Measurements from ENCODE around the gene OASL. TPM values are rescaled to one million over a fixed set of nuclear protein-coding genes. Genes with fewer than 3 reads are reported as not detected.

OASL gene
- total and polyA plus RNA-seq, 4 donors: 0.60 to 11.1 (median 9.2) TPM

DNA sequence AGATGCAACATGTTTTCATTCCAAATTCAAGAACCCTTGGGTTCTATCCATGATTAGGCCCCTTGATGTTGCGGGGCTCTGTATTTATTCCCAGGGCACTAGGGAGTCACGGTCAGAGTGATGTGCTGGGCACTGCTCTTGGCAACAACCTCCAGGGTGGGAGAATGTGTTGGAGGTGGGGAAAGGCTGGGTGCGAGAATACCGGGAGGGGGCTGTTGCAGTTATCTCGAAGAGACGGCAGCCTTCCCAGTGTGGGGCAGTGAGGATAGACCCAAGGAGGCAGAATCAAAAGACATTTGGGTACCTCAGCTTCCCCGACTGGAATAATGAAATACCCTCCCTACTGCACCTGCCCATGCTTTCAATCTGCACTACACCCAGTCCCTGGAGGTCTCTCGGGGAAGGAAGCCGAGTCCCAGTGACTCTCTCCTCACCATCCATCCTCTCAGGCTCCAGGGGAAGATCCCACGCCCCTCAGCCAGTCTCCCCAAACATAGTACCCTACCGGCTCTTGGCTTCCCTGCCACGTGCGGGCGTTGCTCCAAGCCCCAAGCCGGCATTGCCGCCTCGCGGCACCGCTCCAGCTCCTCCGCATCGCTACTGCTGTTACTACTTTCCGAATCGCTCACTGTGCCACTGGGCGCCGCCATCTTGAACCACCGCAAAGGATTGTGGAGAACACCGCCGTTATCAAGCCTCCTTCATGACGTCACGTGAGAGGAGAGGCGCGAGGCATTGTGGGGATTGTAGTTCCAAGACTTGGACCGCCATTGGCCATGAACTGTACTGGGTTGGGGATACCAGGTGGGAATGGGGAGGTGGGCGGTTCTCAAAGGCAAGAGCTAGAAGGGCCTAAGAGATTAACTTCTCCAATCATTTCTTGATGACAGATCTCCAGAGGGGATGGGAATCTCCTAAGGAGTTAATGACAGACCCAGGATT, 22.9 kb downstream of the OASL start, which contains the start of gene C12orf43:
Gene C12orf43 (minus strand): TSS at position 663 of the 942 bp plus-strand sequence. CDS start 13 bp downstream, at position 650.
- 1 to 2% methylated on average over 34 of the region's 34 CpGs for whole genome bisulfite sequencing, 2 donors
- peak within 1 kb of the TSS; percentile 98 for H3K4me3 ChIP-seq
- peaks cover 0 to 16% (median 4%) of the 10 kb centered on the region in 4 donors for H3K36me3 ChIP-seq (ENCODE audit: control insufficient read depth in 4 of 4, insufficient read depth in 4 of 4, low read length in 4 of 4)
- H3K4me1 ChIP-seq (ENCODE audit: control insufficient read depth in 5 of 5, insufficient read depth in 5 of 5, low read length in 5 of 5): peaks cover 0 to 9% (median 2%) of the 10 kb centered on the region in 5 donors
- peak within 1 kb of the TSS; percentile 50 to 78 for H3K27ac ChIP-seq (ENCODE audit: low read depth in 1 of 2, low read length in 1 of 2)
- DNase-seq: peak; percentile 93 to 95 (median 95)
- ATAC-seq (ENCODE audit: insufficient read depth, low FRiP score): peak; percentile 96
- peak within 1 kb of the TSS; percentile 75 to 83 for H3K9ac ChIP-seq (ENCODE audit: insufficient read depth in 1 of 2, low read length in 2 of 2)
- no peaks in the 10 kb centered on the region for H3K27me3 ChIP-seq (ENCODE audit: control insufficient read depth in 3 of 3, insufficient read depth in 3 of 3, low read length in 2 of 3)
- TF ChIP-seq, protein P1, sequence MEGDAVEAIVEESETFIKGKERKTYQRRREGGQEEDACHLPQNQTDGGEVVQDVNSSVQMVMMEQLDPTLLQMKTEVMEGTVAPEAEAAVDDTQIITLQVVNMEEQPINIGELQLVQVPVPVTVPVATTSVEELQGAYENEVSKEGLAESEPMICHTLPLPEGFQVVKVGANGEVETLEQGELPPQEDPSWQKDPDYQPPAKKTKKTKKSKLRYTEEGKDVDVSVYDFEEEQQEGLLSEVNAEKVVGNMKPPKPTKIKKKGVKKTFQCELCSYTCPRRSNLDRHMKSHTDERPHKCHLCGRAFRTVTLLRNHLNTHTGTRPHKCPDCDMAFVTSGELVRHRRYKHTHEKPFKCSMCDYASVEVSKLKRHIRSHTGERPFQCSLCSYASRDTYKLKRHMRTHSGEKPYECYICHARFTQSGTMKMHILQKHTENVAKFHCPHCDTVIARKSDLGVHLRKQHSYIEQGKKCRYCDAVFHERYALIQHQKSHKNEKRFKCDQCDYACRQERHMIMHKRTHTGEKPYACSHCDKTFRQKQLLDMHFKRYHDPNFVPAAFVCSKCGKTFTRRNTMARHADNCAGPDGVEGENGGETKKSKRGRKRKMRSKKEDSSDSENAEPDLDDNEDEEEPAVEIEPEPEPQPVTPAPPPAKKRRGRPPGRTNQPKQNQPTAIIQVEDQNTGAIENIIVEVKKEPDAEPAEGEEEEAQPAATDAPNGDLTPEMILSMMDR (IDR thresholded peaks at IDR 0.05; ENCODE audit: control extremely low read depth, extremely low read depth): no peak
- no peaks in the 10 kb centered on the region for H3K9me3 ChIP-seq (ENCODE audit: control insufficient read depth in 4 of 4, insufficient read depth in 3 of 4, low read length in 3 of 4)

DNA sequence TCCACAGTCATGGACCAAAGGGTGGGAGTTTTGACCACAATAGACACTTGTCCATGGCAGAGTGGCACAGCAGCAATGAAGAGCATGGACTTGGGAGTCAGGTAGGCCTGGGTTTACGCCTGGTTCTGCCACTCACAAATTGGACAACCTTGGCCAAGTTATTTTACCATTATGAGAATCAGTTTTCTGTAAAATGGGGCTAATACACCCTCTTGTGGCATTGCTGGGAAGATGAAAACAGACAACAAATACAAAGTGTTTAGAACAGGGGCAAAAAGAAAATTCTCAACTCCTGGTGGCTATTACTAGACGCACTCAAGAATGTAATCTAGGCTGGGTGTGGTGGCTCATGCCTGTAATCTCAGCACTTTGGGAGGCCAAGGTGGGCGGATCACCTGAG, 25.3 kb downstream of the OASL start:
- Histone ChIP-seq H3K9ac (ENCODE audit: insufficient read depth in 1 of 2, low read length in 2 of 2) (no peak overlapping the region), H3K4me1 (ENCODE audit: control insufficient read depth in 5 of 5, insufficient read depth in 5 of 5, low read length in 5 of 5) (peaks cover 0 to 9% (median 2%) of the 10 kb centered on the region in 5 donors), H3K36me3 (ENCODE audit: control insufficient read depth in 4 of 4, insufficient read depth in 4 of 4, low read length in 4 of 4) (peaks cover 10 to 31% (median 16%) of the 10 kb centered on the region in 4 donors), H3K4me3 (no peak overlapping the region), H3K9me3 (ENCODE audit: control insufficient read depth in 4 of 4, insufficient read depth in 3 of 4, low read length in 3 of 4) (peaks cover 0 to 2% (median 0%) of the 10 kb centered on the region in 4 donors), H3K27me3 (ENCODE audit: control insufficient read depth in 3 of 3, insufficient read depth in 3 of 3, low read length in 2 of 3) (no peaks in the 10 kb centered on the region), H3K27ac (ENCODE audit: low read depth in 1 of 2, low read length in 1 of 2) (no peak overlapping the region)
- WGBS, 2 donors: 88 to 96% methylated on average over 3 of the region's 3 CpGs
- TF ChIP-seq, protein P1 (IDR thresholded peaks at IDR 0.05; ENCODE audit: control extremely low read depth, extremely low read depth): no peak
- no peak for DNase-seq
- ATAC-seq (ENCODE audit: insufficient read depth, low FRiP score): no peak

DNA sequence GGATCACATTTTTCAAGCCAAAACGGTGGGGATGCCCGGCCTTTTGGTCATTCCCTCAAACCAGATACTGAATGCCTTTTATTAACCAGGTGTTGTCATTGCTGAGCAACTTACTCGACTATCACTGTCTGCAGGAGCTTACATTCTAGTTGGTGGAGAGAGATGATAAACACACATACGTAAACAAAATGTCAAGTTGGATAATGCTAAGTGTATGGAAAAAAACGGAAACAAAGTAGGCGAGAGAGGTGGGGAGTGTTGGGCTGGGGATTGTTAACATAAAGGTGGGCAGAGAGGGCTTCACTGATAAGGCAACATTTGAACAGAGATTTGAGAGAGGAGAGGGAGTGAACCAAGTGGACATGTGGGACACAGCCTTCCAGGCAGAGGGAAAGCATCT, 27.2 kb downstream of the OASL start:
- TF ChIP-seq, protein P1 (IDR thresholded peaks at IDR 0.05; ENCODE audit: control extremely low read depth, extremely low read depth): no peak
- Histone ChIP-seq H3K27me3 (ENCODE audit: control insufficient read depth in 3 of 3, insufficient read depth in 3 of 3, low read length in 2 of 3) (no peaks in the 10 kb centered on the region), H3K36me3 (ENCODE audit: control insufficient read depth in 4 of 4, insufficient read depth in 4 of 4, low read length in 4 of 4) (peaks cover 10 to 43% (median 25%) of the 10 kb centered on the region in 4 donors), H3K4me1 (ENCODE audit: control insufficient read depth in 5 of 5, insufficient read depth in 5 of 5, low read length in 5 of 5) (peaks cover 0 to 9% (median 2%) of the 10 kb centered on the region in 5 donors), H3K9me3 (ENCODE audit: control insufficient read depth in 4 of 4, insufficient read depth in 3 of 4, low read length in 3 of 4) (peaks cover 0 to 2% (median 0%) of the 10 kb centered on the region in 4 donors), H3K9ac (ENCODE audit: insufficient read depth in 1 of 2, low read length in 2 of 2) (no peak overlapping the region), H3K4me3 (no peak overlapping the region), H3K27ac (ENCODE audit: low read depth in 1 of 2, low read length in 1 of 2) (no peak overlapping the region)
- 79 to 84% methylated on average over 6 of the region's 6 CpGs for WGBS, 2 donors
- ATAC-seq (ENCODE audit: insufficient read depth, low FRiP score) (no peak), DNase-seq (no peak)
